ENCODE results near the gene AP2S1. TPM values are rescaled to one million over a fixed set of nuclear protein-coding genes. Genes with fewer than 3 reads are reported as not detected.

Gene AP2S1
- total RNA-seq, 1 donor from 2014 or later: 120 TPM

GRCh38 chr19:46803555-46803954, 47.1 kb downstream of the AP2S1 start:
- Histone ChIP-seq H3K27me3 (ENCODE audit: control insufficient read depth, insufficient read depth, low read length) (no peaks in the 10 kb centered on the region), H3K4me3 (ENCODE audit: low read depth, low read length) (no peak overlapping the region), H3K36me3 (ENCODE audit: control insufficient read depth, insufficient read depth, low read length) (no peaks in the 10 kb centered on the region)
- no peak for TF ChIP-seq CTCF (IDR thresholded peaks at IDR 0.05; ENCODE audit: insufficient read depth, low read length, severe bottlenecking)
- FAIRE-seq (no peak), DNase-seq (ENCODE audit: low read depth) (no peak)

GRCh38 chr19:46802152-46802551, 48.5 kb downstream of the AP2S1 start:
- FAIRE-seq (no peak), DNase-seq (ENCODE audit: low read depth) (no peak)
- Histone ChIP-seq H3K4me3 (ENCODE audit: low read depth, low read length) (no peak overlapping the region), H3K36me3 (ENCODE audit: control insufficient read depth, insufficient read depth, low read length) (no peaks in the 10 kb centered on the region), H3K27me3 (ENCODE audit: control insufficient read depth, insufficient read depth, low read length) (no peaks in the 10 kb centered on the region)
- no peak for TF ChIP-seq CTCF (IDR thresholded peaks at IDR 0.05; ENCODE audit: insufficient read depth, low read length, severe bottlenecking)

- Histone ChIP-seq H3K27me3 (ENCODE audit: control insufficient read depth, insufficient read depth, low read length) (no peaks in the 10 kb centered on the region), H3K4me3 (ENCODE audit: low read depth, low read length) (no peak overlapping the region), H3K36me3 (ENCODE audit: control insufficient read depth, insufficient read depth, low read length) (no peaks in the 10 kb centered on the region)
- no peak for TF ChIP-seq CTCF (IDR thresholded peaks at IDR 0.05; ENCODE audit: insufficient read depth, low read length, severe bottlenecking)
- no peak for FAIRE-seq
- DNase-seq (ENCODE audit: low read depth): no peak
Observed at GRCh38 chr19:46798713-46799112, 51.9 kb downstream of the AP2S1 start.

- H3K4me3 ChIP-seq (ENCODE audit: low read depth, low read length): no peak overlapping the region
- no peaks in the 10 kb centered on the region for H3K36me3 ChIP-seq (ENCODE audit: control insufficient read depth, insufficient read depth, low read length)
- TF ChIP-seq CTCF (IDR thresholded peaks at IDR 0.05; ENCODE audit: insufficient read depth, low read length, severe bottlenecking): no peak
- FAIRE-seq (no peak), DNase-seq (ENCODE audit: low read depth) (no peak)
- no peaks in the 10 kb centered on the region for H3K27me3 ChIP-seq (ENCODE audit: control insufficient read depth, insufficient read depth, low read length)
Observed at GRCh38 chr19:46797881-46798280, 52.8 kb downstream of the AP2S1 start.

GRCh38 chr19:46791944-46792343, 58.7 kb downstream of the AP2S1 start:
- DNase-seq (ENCODE audit: low read depth): no peak
- no peaks in the 10 kb centered on the region for H3K27me3 ChIP-seq (ENCODE audit: control insufficient read depth, insufficient read depth, low read length)
- H3K36me3 ChIP-seq (ENCODE audit: control insufficient read depth, insufficient read depth, low read length): peaks cover 1% of the 10 kb centered on the region
- no peak for FAIRE-seq
- H3K4me3 ChIP-seq (ENCODE audit: low read depth, low read length): no peak overlapping the region
- no peak for TF ChIP-seq CTCF (IDR thresholded peaks at IDR 0.05; ENCODE audit: insufficient read depth, low read length, severe bottlenecking)

- Histone ChIP-seq H3K36me3 (ENCODE audit: control insufficient read depth, insufficient read depth, low read length) (peaks cover 10% of the 10 kb centered on the region), H3K27me3 (ENCODE audit: control insufficient read depth, insufficient read depth, low read length) (no peaks in the 10 kb centered on the region), H3K4me3 (ENCODE audit: low read depth, low read length) (no peak overlapping the region)
- TF ChIP-seq CTCF (IDR thresholded peaks at IDR 0.05; ENCODE audit: insufficient read depth, low read length, severe bottlenecking): no peak
- FAIRE-seq: no peak
- no peak for DNase-seq (ENCODE audit: low read depth)
Observed at GRCh38 chr19:46789371-46789770, 61.3 kb downstream of the AP2S1 start.
